ENCODE measurements around the gene SLC30A2. TPM values are rescaled to one million over a fixed set of nuclear protein-coding genes. Genes with fewer than 3 reads are reported as not detected.

SLC30A2 gene
- total and polyA plus RNA-seq, 10 of the 15 experiments (the other 5 are each of a cell fraction or from before 2014, with no cell fraction given), result 0.13 TPM; not detected in 9

DNA sequence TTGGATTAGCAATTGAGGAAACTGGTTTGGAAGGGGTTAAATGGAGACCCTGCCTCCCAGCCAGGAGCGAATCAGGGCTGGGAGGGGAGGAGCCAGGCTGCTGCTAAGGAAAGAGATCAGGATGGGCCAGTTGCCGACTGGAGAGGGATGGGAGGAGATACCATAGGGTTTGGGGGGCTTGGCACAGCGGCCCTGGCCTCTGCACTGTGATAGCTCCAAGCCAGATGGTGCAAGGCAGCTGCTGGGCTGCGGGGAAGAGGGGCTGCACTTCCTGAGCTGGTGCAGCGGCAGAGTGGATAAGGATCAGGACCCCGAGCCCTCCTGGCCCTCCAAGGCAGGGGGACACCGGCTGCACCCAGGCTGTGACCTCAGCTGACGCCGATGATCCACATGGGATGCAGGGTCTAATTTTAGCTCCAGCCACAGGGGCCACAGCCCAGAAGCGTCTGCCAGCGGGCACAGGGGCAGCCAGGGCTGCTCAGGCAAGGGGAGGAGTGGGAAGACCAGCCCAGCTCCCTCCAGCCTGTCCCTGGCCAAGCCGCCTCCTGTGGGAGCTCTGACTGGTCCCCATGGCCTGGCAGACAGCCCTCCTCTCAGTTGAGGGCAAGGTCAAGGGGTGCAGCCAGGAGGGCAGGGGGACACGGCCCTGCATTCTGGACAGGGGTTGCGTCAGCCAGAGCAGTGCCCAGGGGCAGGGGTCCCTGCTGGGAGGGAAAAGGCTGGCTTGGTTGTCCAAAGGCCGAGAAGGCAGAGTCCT, 24.1 kb downstream of the SLC30A2 start, which contains the start of gene EXTL1 (continued):
- no peak for TF ChIP-seq BACH1 (IDR thresholded peaks at IDR 0.05; ENCODE audit: borderline replicate concordance)
- TF ChIP-seq POLR2A (IDR thresholded peaks at IDR 0.05; ENCODE audit: low read depth, low read length), result no peak

DNA sequence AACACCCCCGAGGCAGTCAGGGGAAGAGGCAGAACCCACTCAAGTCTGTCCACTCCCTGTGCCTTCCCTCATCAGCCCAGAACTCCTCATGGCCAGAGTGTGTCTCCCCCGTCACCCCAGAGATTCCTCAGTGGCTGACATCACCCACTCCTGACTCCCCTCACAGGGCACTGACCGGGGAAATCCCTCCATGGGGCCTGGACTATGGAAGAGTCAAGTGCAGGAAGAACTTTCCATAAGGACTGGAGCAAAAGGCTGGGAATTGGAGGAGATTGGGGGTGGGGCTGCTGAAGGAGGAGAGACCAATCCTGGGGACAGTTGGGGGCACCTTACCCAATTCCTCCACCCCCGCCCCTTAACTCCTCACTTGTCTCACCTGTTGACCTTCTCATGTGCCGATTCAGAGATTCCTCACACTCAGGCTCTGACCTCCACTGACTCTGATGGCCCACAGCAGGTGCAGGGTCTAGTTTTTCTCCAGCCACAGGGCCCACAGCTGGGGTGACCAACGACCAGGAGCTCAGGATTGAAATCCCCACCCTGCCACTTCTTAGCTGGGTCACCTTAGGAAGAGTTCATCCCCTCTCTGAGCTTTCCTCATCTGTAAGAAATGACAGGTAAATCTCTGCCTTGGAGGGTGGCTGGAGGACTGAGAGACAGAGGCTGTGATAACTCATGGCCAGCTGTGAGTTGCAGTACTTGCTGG, 24.8 kb downstream of the SLC30A2 start:
- Histone ChIP-seq H3K4me1 (ENCODE audit: control insufficient read depth, insufficient read depth, low read length) (peaks cover 8% of the 10 kb centered on the region; the same call in 1 of the 2 replicates), H3K36me3 (ENCODE audit: control insufficient read depth in 2 of 2, insufficient read depth in 2 of 2, low read length in 1 of 2) (no peaks in the 10 kb centered on the region), H2AFZ (ENCODE audit: control insufficient read depth, low read depth, low read length) (no peak overlapping the region), H3K4me2 (ENCODE audit: control insufficient read depth, insufficient read depth) (no peak overlapping the region), H3K27me3 (replicated peaks in 1 of 2; ENCODE audit: control insufficient read depth in 2 of 2, insufficient read depth in 2 of 2, low read length in 1 of 2) (no peaks in the 10 kb centered on the region; a peak in 3 of 4 replicates), H3K9ac (ENCODE audit: control insufficient read depth, insufficient read depth, low read length) (no peak overlapping the region), H3K27ac (ENCODE audit: control insufficient read depth, insufficient read depth) (no peak overlapping the region), H3K4me3 (no peak overlapping the region), H4K20me1 (ENCODE audit: control insufficient read depth, insufficient read depth) (no peaks in the 10 kb centered on the region), H3K79me2 (ENCODE audit: control insufficient read depth, insufficient read depth, low read length) (no peaks in the 10 kb centered on the region), H3K9me3 (replicated peaks; ENCODE audit: control insufficient read depth, insufficient read depth, low read length) (no peaks in the 10 kb centered on the region)
- no peak for ATAC-seq
- CTCF ChIA-PET, result interaction anchor here (1.1 kb wide), 2 partner anchors 14 to 15 kb away, joined by 4 read pairs; no protein-coding TSS in a partner anchor
- in situ Hi-C loops (cut with MboI) (no loop called here), intact Hi-C loops (cut with micrococcal nuclease; ENCODE audit: unreplicated experiment) (no loop called here)
- no peak for FAIRE-seq
- RAD21 ChIA-PET (ENCODE audit: unreplicated experiment), result no interaction called here
- POLR2A ChIA-PET, result no interaction called here
- 4% methylated on average over 6 of the region's 6 CpGs for WGBS (ENCODE audit: insufficient coverage, insufficient replicate concordance, low lambda C conversion rate, missing lambda C conversion rate)
- SMC1A ChIA-PET (ENCODE audit: uncharacterized antibody, unreplicated experiment), result interaction anchor here (0.6 to 0.9 kb wide), 2 partner anchors 124 to 1606 kb away, joined by 3 read pairs; no protein-coding TSS in a partner anchor
- no TSS peak for BruUV-seq (replicated peaks)
- DNase-seq (ENCODE audit: low read depth, low spot score), result no peak
- no peak for TF ChIP-seq PAX8 (IDR thresholded peaks at IDR 0.05)
- TF ChIP-seq LARP7 (IDR thresholded peaks at IDR 0.05), result no peak
- no peak for TF ChIP-seq IKZF2 (IDR thresholded peaks at IDR 0.05)
- TF ChIP-seq, protein P1, sequence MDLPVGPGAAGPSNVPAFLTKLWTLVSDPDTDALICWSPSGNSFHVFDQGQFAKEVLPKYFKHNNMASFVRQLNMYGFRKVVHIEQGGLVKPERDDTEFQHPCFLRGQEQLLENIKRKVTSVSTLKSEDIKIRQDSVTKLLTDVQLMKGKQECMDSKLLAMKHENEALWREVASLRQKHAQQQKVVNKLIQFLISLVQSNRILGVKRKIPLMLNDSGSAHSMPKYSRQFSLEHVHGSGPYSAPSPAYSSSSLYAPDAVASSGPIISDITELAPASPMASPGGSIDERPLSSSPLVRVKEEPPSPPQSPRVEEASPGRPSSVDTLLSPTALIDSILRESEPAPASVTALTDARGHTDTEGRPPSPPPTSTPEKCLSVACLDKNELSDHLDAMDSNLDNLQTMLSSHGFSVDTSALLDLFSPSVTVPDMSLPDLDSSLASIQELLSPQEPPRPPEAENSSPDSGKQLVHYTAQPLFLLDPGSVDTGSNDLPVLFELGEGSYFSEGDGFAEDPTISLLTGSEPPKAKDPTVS (IDR thresholded peaks at IDR 0.05; ENCODE audit: low read depth, low read length), result no peak
- TF ChIP-seq, protein P2, sequence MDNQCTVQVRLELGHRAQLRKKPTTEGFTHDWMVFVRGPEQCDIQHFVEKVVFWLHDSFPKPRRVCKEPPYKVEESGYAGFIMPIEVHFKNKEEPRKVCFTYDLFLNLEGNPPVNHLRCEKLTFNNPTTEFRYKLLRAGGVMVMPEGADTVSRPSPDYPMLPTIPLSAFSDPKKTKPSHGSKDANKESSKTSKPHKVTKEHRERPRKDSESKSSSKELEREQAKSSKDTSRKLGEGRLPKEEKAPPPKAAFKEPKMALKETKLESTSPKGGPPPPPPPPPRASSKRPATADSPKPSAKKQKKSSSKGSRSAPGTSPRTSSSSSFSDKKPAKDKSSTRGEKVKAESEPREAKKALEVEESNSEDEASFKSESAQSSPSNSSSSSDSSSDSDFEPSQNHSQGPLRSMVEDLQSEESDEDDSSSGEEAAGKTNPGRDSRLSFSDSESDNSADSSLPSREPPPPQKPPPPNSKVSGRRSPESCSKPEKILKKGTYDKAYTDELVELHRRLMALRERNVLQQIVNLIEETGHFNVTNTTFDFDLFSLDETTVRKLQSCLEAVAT (IDR thresholded peaks at IDR 0.05), result no peak
- TF ChIP-seq, protein P3, sequence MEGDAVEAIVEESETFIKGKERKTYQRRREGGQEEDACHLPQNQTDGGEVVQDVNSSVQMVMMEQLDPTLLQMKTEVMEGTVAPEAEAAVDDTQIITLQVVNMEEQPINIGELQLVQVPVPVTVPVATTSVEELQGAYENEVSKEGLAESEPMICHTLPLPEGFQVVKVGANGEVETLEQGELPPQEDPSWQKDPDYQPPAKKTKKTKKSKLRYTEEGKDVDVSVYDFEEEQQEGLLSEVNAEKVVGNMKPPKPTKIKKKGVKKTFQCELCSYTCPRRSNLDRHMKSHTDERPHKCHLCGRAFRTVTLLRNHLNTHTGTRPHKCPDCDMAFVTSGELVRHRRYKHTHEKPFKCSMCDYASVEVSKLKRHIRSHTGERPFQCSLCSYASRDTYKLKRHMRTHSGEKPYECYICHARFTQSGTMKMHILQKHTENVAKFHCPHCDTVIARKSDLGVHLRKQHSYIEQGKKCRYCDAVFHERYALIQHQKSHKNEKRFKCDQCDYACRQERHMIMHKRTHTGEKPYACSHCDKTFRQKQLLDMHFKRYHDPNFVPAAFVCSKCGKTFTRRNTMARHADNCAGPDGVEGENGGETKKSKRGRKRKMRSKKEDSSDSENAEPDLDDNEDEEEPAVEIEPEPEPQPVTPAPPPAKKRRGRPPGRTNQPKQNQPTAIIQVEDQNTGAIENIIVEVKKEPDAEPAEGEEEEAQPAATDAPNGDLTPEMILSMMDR (IDR thresholded peaks at IDR 0.05 in 2 of 3, conservative IDR thresholded peaks at IDR 0.05 in 1 of 3; ENCODE audit: control insufficient read depth in 2 of 3, extremely low read depth in 1 of 3, insufficient read depth in 1 of 3, low read depth in 3 of 3, low read length in 3 of 3), result no peak
- TF ChIP-seq, protein P4, sequence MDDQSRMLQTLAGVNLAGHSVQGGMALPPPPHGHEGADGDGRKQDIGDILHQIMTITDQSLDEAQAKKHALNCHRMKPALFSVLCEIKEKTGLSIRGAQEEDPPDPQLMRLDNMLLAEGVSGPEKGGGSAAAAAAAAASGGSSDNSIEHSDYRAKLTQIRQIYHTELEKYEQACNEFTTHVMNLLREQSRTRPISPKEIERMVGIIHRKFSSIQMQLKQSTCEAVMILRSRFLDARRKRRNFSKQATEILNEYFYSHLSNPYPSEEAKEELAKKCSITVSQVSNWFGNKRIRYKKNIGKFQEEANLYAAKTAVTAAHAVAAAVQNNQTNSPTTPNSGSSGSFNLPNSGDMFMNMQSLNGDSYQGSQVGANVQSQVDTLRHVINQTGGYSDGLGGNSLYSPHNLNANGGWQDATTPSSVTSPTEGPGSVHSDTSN (IDR thresholded peaks at IDR 0.05; ENCODE audit: insufficient replicate concordance, low read depth, low read length), result no peak
- TF ChIP-seq, protein P5, sequence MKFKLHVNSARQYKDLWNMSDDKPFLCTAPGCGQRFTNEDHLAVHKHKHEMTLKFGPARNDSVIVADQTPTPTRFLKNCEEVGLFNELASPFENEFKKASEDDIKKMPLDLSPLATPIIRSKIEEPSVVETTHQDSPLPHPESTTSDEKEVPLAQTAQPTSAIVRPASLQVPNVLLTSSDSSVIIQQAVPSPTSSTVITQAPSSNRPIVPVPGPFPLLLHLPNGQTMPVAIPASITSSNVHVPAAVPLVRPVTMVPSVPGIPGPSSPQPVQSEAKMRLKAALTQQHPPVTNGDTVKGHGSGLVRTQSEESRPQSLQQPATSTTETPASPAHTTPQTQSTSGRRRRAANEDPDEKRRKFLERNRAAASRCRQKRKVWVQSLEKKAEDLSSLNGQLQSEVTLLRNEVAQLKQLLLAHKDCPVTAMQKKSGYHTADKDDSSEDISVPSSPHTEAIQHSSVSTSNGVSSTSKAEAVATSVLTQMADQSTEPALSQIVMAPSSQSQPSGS (IDR thresholded peaks at IDR 0.05; ENCODE audit: low read length), result no peak
- TF ChIP-seq SRF (IDR thresholded peaks at IDR 0.05; ENCODE audit: low read depth in 2 of 2, low read length in 2 of 2), result no peak
